ENCODE results near the gene WDR5B. TPM values are rescaled to one million over a fixed set of nuclear protein-coding genes. Genes with fewer than 3 reads are reported as not detected.

WDR5B gene
- total and polyA plus RNA-seq, 2 of the 8 experiments (the other 6 are each of a cell fraction or from before 2014, with no cell fraction given), result 1.9 to 3.5 TPM

DNA sequence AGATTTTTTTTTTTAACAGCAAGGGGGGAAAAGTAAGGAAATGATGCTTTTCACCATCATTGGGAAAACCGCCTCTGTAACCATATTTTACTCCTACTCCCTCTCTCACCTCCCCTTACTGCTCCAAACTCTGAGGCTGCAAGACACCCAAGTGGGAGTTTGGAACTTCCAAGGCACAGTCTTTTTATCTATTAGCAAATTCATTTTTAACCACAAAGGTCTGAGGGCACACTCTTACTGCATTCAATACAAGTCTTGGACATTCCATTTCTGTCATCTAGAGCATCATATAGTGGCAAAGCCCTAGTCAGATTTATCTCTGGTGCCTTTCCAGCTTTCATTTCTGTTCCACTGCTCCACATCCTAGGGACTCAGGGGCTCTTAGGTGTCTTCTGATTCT, 18.7 kb downstream of the WDR5B start:
- CTCF ChIA-PET (ENCODE audit: partially characterized antibody), result interaction anchor here (0.7 kb wide), 1 partner anchor 282 kb away, joined by 3 read pairs; no protein-coding TSS in a partner anchor
- Histone ChIP-seq H3K4me3 (ENCODE audit: extremely low read depth in 1 of 4, insufficient read depth in 2 of 4, low read depth in 3 of 4, low read length in 4 of 4) (no peak overlapping the region), H3K27me3 (replicated peaks in 1 of 4; ENCODE audit: control insufficient read depth in 3 of 4, extremely low read depth in 1 of 4, insufficient read depth in 3 of 4, low read length in 3 of 4) (no peaks in the 10 kb centered on the region), H4K8ac (ENCODE audit: extremely low read depth, insufficient read depth, low read length) (no peak overlapping the region), H3K23ac (ENCODE audit: insufficient read length) (no peak overlapping the region), H4K91ac (replicated peaks; ENCODE audit: insufficient read length, low read length) (no peak overlapping the region), H2BK5ac (ENCODE audit: low read depth, low read length) (no peak overlapping the region), H3K14ac (ENCODE audit: insufficient read length) (no peak overlapping the region), H3K4me2 (ENCODE audit: insufficient read depth in 1 of 2, low read depth in 2 of 2, low read length in 2 of 2) (no peak overlapping the region), H3K9ac (replicated peaks in 1 of 4; ENCODE audit: extremely low read depth in 1 of 4, low read depth in 3 of 4, low read length in 3 of 4) (no peak overlapping the region), H3K56ac (replicated peaks; ENCODE audit: insufficient read length, low read depth, low read length) (no peak overlapping the region), H2BK12ac (ENCODE audit: low read depth, low read length) (no peak overlapping the region), H2BK15ac (ENCODE audit: low read length) (no peak overlapping the region), H2AFZ (ENCODE audit: low read length) (no peak overlapping the region), H3K79me1 (ENCODE audit: low read depth, low read length) (no peaks in the 10 kb centered on the region; the same call in 1 of the 2 replicates), H3K4ac (replicated peaks; ENCODE audit: insufficient read length, low read depth, low read length) (no peak overlapping the region), H3K9me3 (ENCODE audit: insufficient read depth in 2 of 2, low read depth in 1 of 2, low read length in 1 of 2) (no peaks in the 10 kb centered on the region), H3K23me2 (ENCODE audit: low read depth, low read length) (no peaks in the 10 kb centered on the region), H4K20me1 (replicated peaks in 1 of 2; ENCODE audit: control insufficient read depth in 1 of 2, insufficient read depth in 2 of 2, low read length in 2 of 2) (no peaks in the 10 kb centered on the region), H4K5ac (ENCODE audit: insufficient read length, low read depth, low read length) (no peak overlapping the region), H2BK120ac (replicated peaks; ENCODE audit: low read depth, low read length) (no peak overlapping the region), H2BK20ac (ENCODE audit: low read length) (no peak overlapping the region), H2AK5ac (ENCODE audit: low read depth, low read length) (no peak overlapping the region), H3K79me2 (ENCODE audit: control insufficient read depth in 1 of 2, insufficient read depth in 2 of 2, low read length in 2 of 2) (0 out of 4 replicates have a peak, but pooled peaks cover 0 to 2% of the 10 kb centered on the region in 2 experiments), H3K36me3 (ENCODE audit: control insufficient read depth in 2 of 4, insufficient read depth in 4 of 4, low read length in 3 of 4) (no peaks in the 10 kb centered on the region; a peak in 2 of 8 replicates), H3K4me1 (replicated peaks in 1 of 4; ENCODE audit: control insufficient read depth in 3 of 4, insufficient read depth in 4 of 4, low read length in 3 of 4) (no peaks in the 10 kb centered on the region), H3K18ac (ENCODE audit: extremely low read depth, low read length) (no peak overlapping the region), H3K27ac (ENCODE audit: low read depth, low read length) (no peak overlapping the region)
- DNase-seq (ENCODE audit: low read depth in 1 of 2, low spot score in 2 of 2) (no peak), FAIRE-seq (no peak)
- WGBS, 2 experiments (ENCODE audit: extremely low coverage in 1 of 2, insufficient coverage in 1 of 2, insufficient read length in 1 of 2, insufficient replicate concordance in 2 of 2, low coverage in 1 of 2, low lambda C conversion rate in 2 of 2, missing lambda C conversion rate in 1 of 2), result 79% methylated on average over 1 of the region's 1 CpG; no CpG with 5 or more reads in 1 of the 2 experiments
- POLR2A ChIA-PET (ENCODE audit: partially characterized antibody), result no interaction called here
- TF ChIP-seq, protein P1, sequence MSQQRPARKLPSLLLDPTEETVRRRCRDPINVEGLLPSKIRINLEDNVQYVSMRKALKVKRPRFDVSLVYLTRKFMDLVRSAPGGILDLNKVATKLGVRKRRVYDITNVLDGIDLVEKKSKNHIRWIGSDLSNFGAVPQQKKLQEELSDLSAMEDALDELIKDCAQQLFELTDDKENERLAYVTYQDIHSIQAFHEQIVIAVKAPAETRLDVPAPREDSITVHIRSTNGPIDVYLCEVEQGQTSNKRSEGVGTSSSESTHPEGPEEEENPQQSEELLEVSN (IDR thresholded peaks at IDR 0.05), result no peak
- TF ChIP-seq SP1 (IDR thresholded peaks at IDR 0.05; ENCODE audit: low read depth, low read length) (no peak), EGR1 (IDR thresholded peaks at IDR 0.05; ENCODE audit: borderline replicate concordance, low read depth, low read length) (no peak), EZH2 (IDR thresholded peaks at IDR 0.05; ENCODE audit: low read depth, low read length, severe bottlenecking) (no peak), NRF1 (IDR thresholded peaks at IDR 0.05; ENCODE audit: low read depth, low read length) (no peak), KDM1A (IDR thresholded peaks at IDR 0.05; ENCODE audit: borderline replicate concordance, low read length) (no peak), CTCF (IDR thresholded peaks at IDR 0.05; ENCODE audit: control extremely low read depth in 1 of 3, insufficient read depth in 1 of 3, low read depth in 1 of 3, low read length in 3 of 3) (no peak), TEAD4 (IDR thresholded peaks at IDR 0.05; ENCODE audit: low read depth, low read length) (no peak), POLR2A (IDR thresholded peaks at IDR 0.05; ENCODE audit: control extremely low read depth in 1 of 2, low read depth in 2 of 2, low read length in 2 of 2) (no peak), FOSL1 (IDR thresholded peaks at IDR 0.05; ENCODE audit: insufficient read depth, low read depth, low read length) (no peak), TCF12 (IDR thresholded peaks at IDR 0.05; ENCODE audit: low read depth, low read length) (no peak)
